Heart left ventricle (tissue), 13 donors: ENCODE data around the gene NAPEPLD.

Experiments
- CTCF ChIP-seq, 12 donors: fragments of 200-600 bp; sonication (generic) in 4 of 12; IDR thresholded peaks; one replicate each; pipeline versions ENCODE4 v1.5.0 to v1.8.0; 2018 to 2022; ENCODE audit warnings: antibody characterized with exemption in 12 of 12, mild to moderate bottlenecking in 5 of 12
- POLR2A ChIP-seq, 2 donors: fragments of 450-650 bp; IDR thresholded peaks; one replicate each; pipeline ENCODE4 v1.6.1; 2017; ENCODE audit warnings: antibody characterized with exemption in 2 of 2, mild to moderate bottlenecking in 2 of 2, moderate library complexity in 2 of 2
- donor health status: ischemic (EF 13 %, LVEDD 7.1; RV severe dilation, severe dysfunction).
- donor health status: DM: no; HTN: yes; CAD: no.
- donor health status: DM: no; HTN: no; CAD: no.
- donor health status: ischemic (EF 25% LVEDD 6.9; RV normal size, moderate dysfunction).
- donor health status: ischemic (EF 25% LVEDD 5.7; RV mildly dilated, moderate dysfunction).
- donor health status: ischemic (EF 35%, LVEDD 5.7; RV mildly dilated, moderate dysfunction).
- donor health status: nonischemic (EF 11% LVEDD 7.7; RV severe dilation, severe dysfunction).
- donor health status: DM: yes; HTN: yes; CAD: no.
- donor health status: PGD.
- donor health status: ischemic (EF 29% LVEDD 5.4; RV normal size, mild dysfunction).
- donor health status: nonischemic (EF 23%, LVEDD 6.1; RV moderate dilation, normal function).

GRCh38 chr7:103071000-103071399 lies 77.9 kb downstream of the NAPEPLD start:
- TF ChIP-seq CTCF (IDR thresholded peaks at IDR 0.05): no peak
- TF ChIP-seq POLR2A (IDR thresholded peaks at IDR 0.05): no peak
